Measurements from ENCODE around the gene TSEN34. TPM values are rescaled to one million over a fixed set of nuclear protein-coding genes. Genes with fewer than 3 reads are reported as not detected.

Gene TSEN34
- total RNA-seq, 4 donors from 2014 or later = 62.0 to 138 (median 65.9) TPM

- Histone ChIP-seq H3K4me1 (peaks cover 14 to 21% (median 17%) of the 10 kb centered on the region in 4 donors), H3K27me3 (no peaks in the 10 kb centered on the region), H3K9me3 (no peaks in the 10 kb centered on the region), H3K4me3 (no peak overlapping the region), H3K27ac (no peak overlapping the region), H3K36me3 (peaks cover 0 to 66% (median 28%) of the 10 kb centered on the region in 4 donors)
- WGBS, 2 donors (ENCODE audit: low coverage in 1 of 2) = 82% methylated on average over 19 of the region's 19 CpGs; no CpG with 5 or more reads in 1 of the 2 donors
- in situ Hi-C loops (cut with MboI; ENCODE audit: low pct_ligation_motif_present in 1 of 4, low pct_unique_long_range_greater_than_20kb in 1 of 4, low sequenced_read_pairs in 3 of 4) = no loop called here
- no peak for DNase-seq
- TF ChIP-seq POLR2A (IDR thresholded peaks at IDR 0.05) = no peak
- no peak for TF ChIP-seq EP300 (IDR thresholded peaks at IDR 0.05; ENCODE audit: low read depth)
- no peak for TF ChIP-seq CTCF (IDR thresholded peaks at IDR 0.05)
- no peak for TF ChIP-seq POLR2AphosphoS5 (IDR thresholded peaks at IDR 0.05)
- intact Hi-C loops (cut with DNase I; ENCODE audit: low total_unique reads) = no loop called here
Measured at GRCh38 chr19:54155694-54156093, 35.4 kb upstream of the TSEN34 start.

GRCh38 chr19:54156490-54156889 lies 34.6 kb upstream of the TSEN34 start:
- DNase-seq = no peak
- Histone ChIP-seq H3K27ac (no peak overlapping the region), H3K36me3 (peaks cover 0 to 62% (median 28%) of the 10 kb centered on the region in 4 donors), H3K9me3 (no peaks in the 10 kb centered on the region), H3K4me1 (peaks cover 18 to 29% (median 25%) of the 10 kb centered on the region in 4 donors), H3K27me3 (no peaks in the 10 kb centered on the region), H3K4me3 (no peak overlapping the region)
- intact Hi-C loops (cut with DNase I; ENCODE audit: low total_unique reads) (no loop called here), in situ Hi-C loops (cut with MboI; ENCODE audit: low pct_ligation_motif_present in 1 of 4, low pct_unique_long_range_greater_than_20kb in 1 of 4, low sequenced_read_pairs in 3 of 4) (no loop called here)
- 60 to 85% methylated on average over 3 to 11 of the region's 11 CpGs for WGBS, 2 donors (ENCODE audit: low coverage in 1 of 2)
- TF ChIP-seq CTCF (IDR thresholded peaks at IDR 0.05) (no peak), EP300 (IDR thresholded peaks at IDR 0.05; ENCODE audit: low read depth) (no peak), POLR2AphosphoS5 (IDR thresholded peaks at IDR 0.05) (no peak), POLR2A (IDR thresholded peaks at IDR 0.05) (no peak)

GRCh38 chr19:54156953-54157352 lies 34.2 kb upstream of the TSEN34 start:
- in situ Hi-C loops (cut with MboI; ENCODE audit: low pct_ligation_motif_present in 1 of 4, low pct_unique_long_range_greater_than_20kb in 1 of 4, low sequenced_read_pairs in 3 of 4) = no loop called here
- TF ChIP-seq CTCF (IDR thresholded peaks at IDR 0.05) = no peak
- no peak for TF ChIP-seq EP300 (IDR thresholded peaks at IDR 0.05; ENCODE audit: low read depth)
- no peak for TF ChIP-seq POLR2A (IDR thresholded peaks at IDR 0.05)
- no peak for TF ChIP-seq POLR2AphosphoS5 (IDR thresholded peaks at IDR 0.05)
- H3K4me1 ChIP-seq = peaks cover 22 to 34% (median 30%) of the 10 kb centered on the region in 4 donors
- H3K27ac ChIP-seq = no peak overlapping the region
- H3K36me3 ChIP-seq = peaks cover 0 to 57% (median 26%) of the 10 kb centered on the region in 4 donors
- intact Hi-C loops (cut with DNase I; ENCODE audit: low total_unique reads) = no loop called here
- WGBS, 2 donors (ENCODE audit: low coverage in 1 of 2) = 93% methylated on average over 3 of the region's 3 CpGs; no CpG with 5 or more reads in 1 of the 2 donors
- no peaks in the 10 kb centered on the region for H3K27me3 ChIP-seq
- no peak overlapping the region for H3K4me3 ChIP-seq
- DNase-seq = no peak
- no peaks in the 10 kb centered on the region for H3K9me3 ChIP-seq

GRCh38 chr19:54158812-54159351 lies 32.2 kb upstream of the TSEN34 start:
- TF ChIP-seq POLR2A (IDR thresholded peaks at IDR 0.05) (no peak), CTCF (IDR thresholded peaks at IDR 0.05) (no peak), EP300 (IDR thresholded peaks at IDR 0.05; ENCODE audit: low read depth) (no peak), POLR2AphosphoS5 (IDR thresholded peaks at IDR 0.05) (no peak)
- Histone ChIP-seq H3K27me3 (no peaks in the 10 kb centered on the region), H3K9me3 (no peaks in the 10 kb centered on the region), H3K36me3 (peaks cover 0 to 41% (median 17%) of the 10 kb centered on the region in 4 donors), H3K4me1 (peaks cover 30 to 49% (median 39%) of the 10 kb centered on the region in 4 donors), H3K27ac (peak overlapping the region; percentile 92 to 98 (median 94)), H3K4me3 (peak overlapping the region; percentile 48 to 80 (median 76))
- in situ Hi-C loops (cut with MboI; ENCODE audit: low pct_ligation_motif_present in 1 of 4, low pct_unique_long_range_greater_than_20kb in 1 of 4, low sequenced_read_pairs in 3 of 4) = no loop called here
- no peak for DNase-seq
- intact Hi-C loops (cut with DNase I; ENCODE audit: low total_unique reads) = no loop called here
- 6 to 50% methylated on average over 2 to 19 of the region's 19 CpGs for WGBS, 2 donors (ENCODE audit: low coverage in 1 of 2)

All from transverse colon (tissue), 4 donors.